GM18519 (cell line): ENCODE data around the gene SHOC2.
A peak's percentile ranks its signal among the peaks of the same experiment; 100 is the strongest.

Source experiments
- ATAC-seq: cut with Tn5 transposase; IDR thresholded peaks from one replicate; pipeline ENCODE4 v1.9.1; 2021; ENCODE audit warnings: mild to moderate bottlenecking, moderate library complexity; ENCODE audit not compliant: unreplicated experiment, low FRiP score

SHOC2 gene

DNA sequence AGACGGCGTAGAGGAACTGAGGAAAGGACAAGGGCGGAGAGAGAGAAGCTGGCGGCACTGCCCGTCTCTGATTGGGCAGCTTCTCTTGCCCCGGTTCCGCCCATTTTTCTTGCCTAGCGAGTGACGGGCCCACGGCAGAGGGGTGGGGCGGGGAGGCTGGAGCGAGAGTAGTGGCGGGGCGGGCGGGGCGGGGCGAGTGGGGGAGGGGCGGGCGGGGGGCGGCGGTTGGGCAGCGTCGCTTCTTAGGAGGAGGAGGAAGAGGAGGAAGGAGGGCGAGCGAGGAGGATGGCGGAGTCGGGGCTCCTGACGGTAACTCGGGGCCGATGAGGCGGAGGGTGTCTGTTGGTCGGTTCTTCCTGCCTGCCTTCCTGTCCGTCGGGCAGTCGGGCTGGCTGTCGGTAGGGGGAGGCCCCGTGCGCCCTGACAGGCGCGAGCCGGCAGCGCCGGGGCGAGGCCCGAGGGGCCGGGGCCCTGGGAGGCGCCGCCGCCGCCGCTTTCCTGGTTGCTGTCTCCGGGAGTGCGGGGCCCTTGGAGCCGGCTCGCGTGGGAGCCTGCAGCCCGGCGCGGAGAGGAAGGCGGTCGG is at the start of gene SHOC2:
TSS of gene SHOC2 (plus strand) at position 256 of the 583 bp plus-strand sequence. CDS start 44,755 bp downstream, outside the sequence.
- ATAC-seq, result peak; percentile 3

DNA sequence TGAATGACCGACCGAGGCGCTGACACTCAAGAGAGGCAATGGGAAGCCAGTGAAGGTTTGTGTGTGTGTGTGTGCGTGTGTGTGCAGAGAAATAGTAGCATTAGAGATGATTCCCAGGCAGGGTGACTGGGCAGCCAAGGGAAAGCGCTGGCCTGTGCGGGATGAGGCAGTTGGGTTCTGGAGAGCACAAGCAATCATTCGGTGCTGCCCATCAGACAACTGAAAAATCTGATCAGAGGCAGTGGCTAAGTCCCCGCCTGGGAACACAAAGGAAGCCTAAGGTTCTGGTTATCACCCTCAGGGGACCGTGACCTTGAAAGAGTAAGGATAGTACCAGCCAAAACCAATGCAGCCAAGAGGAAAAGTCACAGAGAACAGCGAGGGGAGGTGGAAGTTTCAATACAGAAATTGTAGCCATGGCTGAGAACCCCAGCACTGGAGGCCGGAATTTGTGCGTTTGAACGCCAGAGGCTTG is 48.5 kb upstream of the SHOC2 start:
- no peak for ATAC-seq

DNA sequence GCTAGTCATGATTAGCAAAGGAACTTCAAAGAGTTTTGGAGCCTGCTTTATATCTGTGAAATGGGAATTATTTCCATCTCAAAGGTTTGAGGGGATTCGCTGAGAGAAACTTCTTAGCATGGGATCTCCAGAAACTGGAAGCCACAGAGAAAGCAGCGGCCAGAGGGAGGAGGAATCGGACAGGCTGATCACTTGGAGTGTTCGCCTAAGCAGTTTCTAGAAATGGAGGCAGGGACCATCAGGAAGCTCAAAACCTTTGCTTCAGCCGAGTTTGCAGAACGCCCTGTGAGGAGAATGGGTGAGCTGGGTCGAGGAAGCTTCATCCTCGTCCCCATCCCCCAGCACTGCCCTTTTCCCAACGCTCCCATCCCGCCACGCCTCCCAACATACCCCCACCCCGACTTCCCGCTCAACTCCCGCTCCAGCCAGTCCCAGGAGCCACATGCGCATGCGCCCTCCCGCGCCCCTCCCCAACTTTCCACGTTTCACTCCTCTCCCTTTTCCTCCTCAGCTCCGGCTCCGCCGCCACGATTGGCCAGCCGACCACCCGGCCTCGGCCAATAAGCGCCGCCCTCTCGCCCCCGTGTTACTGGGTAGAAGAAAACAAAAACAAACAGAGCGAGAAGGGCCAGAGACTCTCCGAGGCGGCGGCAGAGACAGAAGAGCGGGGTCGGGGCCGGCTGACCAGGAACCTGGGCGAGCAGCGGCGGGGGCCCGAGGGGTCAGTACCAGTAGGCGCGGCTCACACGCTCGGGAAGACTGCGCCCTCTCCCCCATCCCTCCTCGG is 47.9 kb upstream of the SHOC2 start, which contains the start of gene PDCD4:
TSS of gene PDCD4 (plus strand) at position 631 of the 787 bp plus-strand sequence. CDS start 4,100 bp downstream, outside the sequence.
- peak; percentile 52 for ATAC-seq

DNA sequence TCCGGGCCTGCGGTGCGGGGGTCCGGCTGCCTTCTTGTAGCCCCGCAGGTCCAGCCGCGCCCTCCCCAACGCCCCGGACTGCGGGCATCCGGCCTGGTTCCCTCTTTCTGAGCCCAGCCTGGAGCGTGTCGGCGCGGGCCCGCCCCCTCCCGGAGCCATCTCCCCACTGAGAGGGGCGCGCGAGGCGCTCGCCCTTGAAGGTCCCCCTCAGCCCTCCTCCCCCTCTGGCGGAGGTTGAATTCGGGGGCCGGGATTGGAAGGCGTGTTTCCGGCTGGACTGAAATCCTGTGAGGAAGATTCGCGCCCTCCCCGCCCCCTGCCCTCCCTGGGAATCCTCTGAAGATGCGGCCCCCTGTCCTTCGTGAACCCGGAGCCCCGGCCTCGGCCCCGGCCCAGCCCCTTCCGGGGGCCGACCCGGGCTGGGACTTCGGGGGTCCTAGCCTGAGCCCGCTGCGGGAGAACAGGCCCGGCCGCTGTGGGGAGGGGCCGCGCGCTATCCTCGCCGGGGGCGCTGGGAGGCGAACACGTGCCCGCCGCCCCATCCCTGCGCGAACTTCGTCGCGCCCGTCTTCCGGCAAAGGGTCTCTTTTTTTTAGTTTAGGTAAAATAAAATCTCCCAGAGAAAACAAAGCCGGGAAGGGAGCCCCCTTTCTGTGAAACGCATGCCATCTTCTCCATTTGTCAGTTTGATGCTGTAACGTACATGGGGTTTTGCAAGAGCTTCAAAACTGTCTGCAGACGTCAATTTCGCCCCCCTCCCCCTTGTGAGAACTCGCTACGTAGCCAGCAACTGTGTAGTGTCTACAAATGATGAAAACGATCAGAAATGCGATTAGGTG is 47.0 kb upstream of the SHOC2 start:
- ATAC-seq, result no peak

DNA sequence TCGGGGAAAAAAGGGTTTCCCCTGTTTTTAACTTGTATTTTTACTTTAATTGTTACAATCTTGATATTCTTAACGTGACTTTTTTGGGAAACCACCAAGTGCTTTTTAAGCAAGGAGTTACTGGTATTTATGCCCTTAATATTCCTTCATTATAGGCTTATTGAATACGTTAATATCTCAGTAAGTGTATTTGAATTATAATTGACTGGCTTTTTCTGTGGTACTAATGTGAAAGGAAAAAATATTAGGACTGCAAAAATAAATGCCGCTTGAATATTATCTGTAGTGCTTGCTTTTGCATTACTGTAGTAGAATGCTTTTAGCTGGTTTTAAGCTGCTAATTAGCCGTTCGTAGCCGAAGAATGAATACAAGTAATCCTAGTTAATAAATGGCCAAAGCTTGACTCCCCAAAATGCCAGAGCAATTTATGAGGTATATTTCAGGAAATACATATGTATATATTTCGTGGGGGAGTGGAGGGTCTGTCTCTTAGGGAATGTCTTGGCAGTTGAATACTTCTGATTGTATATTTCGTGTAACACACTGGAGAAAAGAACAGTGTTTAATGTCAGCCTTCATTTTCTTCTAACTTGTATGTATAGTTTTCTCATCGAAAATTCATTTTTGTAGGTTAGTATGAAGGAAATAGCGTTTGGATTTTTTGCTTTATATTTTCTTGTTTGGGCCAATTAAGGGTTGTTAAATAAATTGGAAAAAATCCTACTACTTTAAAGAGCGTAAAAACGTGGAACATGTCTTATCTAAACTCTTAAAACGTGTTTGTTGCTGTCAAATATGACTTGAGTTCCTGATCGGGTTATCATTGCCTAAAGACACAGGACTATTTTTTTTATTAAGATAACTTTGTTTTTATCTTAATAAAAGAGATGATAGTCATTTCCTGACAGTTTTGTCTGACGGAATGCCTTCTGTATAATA is 46.1 kb upstream of the SHOC2 start:
- no peak for ATAC-seq

DNA sequence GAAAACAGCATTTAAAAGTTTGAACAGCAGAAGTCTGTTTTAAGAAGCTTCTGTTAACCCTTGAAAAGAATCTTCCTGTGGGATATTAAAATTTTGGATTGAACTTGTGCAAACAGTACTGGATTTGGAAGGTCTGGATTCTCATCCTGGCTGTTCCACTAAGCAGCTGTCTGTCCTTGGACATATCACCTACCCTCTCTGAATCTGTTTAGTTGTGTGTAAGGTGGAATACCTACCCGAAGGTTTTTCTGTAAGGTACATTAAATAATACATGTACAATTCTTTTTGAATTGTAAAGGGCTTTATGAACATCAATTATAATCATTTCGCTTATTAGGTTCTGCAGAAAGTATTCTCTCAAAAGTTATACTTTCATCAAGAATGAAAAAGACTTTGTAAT is 45.5 kb upstream of the SHOC2 start:
- no peak for ATAC-seq

DNA sequence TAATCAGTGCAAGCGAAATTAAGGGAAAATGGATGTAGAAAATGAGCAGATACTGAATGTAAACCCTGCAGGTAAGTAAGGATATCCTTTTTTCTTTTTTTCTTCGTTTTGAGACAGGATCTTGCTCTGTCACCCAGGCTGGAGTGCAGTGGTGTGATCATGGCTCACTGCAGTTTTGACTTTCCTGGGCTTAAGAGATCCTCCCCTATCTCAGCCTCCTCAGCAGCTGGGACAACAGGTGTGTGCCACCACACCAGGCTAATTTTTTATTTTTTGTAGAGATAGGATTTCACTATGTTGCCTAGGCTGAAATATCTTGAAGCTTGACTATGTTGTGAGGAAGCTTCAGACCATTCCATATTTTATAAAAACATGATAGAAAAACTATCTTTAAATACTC is 43.4 kb upstream of the SHOC2 start:
- no peak for ATAC-seq

DNA sequence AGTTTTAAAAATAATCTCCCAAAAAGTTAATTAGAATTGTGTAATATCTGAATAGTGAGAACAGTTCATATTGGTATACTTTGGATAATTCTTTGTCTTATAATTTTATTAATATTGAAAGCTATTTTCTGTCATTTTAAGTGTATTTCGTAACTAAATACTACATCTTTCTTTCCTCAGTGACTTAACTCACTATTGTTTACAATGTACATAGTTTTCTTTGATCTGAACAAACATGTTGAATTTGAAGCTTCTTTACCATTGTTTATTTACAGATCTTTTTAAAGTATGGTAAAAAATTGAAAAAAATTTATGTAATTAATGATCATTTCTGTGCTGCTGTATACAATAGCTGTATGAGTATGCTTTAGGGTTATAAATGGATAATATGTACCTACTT is 42.6 kb upstream of the SHOC2 start:
- no peak for ATAC-seq

DNA sequence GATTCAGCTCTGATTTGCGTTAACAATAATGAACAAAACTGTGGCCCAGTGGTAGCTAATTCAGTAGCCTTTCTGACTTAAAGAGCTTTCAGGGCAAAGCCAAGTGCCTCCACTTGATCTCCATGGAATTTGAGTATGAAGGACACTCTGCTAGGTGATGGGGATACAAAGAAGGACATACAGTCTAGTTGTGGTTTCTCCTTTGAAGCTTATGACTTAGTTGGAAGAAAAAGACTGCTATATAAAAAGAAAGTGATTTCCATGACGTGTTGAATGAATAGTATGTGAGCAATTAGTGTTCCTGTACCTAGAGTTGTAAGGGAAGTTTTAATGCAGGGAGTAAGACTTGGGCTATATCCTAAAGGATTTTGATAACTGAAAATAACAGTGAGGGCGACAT is 39.4 kb upstream of the SHOC2 start:
- no peak for ATAC-seq

DNA sequence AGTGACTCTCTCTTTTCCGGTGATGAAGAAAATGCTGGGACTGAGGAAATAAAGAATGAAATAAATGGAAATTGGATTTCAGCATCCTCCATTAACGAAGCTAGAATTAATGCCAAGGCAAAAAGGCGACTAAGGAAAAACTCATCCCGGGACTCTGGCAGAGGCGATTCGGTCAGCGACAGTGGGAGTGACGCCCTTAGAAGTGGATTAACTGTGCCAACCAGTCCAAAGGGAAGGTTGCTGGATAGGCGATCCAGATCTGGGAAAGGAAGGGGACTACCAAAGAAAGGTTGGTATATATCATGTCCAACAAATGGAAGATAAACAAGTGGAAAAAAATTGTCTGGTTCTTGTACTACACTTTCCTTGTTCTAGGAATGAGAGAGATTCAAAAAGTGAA is 38.2 kb upstream of the SHOC2 start:
- no peak for ATAC-seq

DNA sequence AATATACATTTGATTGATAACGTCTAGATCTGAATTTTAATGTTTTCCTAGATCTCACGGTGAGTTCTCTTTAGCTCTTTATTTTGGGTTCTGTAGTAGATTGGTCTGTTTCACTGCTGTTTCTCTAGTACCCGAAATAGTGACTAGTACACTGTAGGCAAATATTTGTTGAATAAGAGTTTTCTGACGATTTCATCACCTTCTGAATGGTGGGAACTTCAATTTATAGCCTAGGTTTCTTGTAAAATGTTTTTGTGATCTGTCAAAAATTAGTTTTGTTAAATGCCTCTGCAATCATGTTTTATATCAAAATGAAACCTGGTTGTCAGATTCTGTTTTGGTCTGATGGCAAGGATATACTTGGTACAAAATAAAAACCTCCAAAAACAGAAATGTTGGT is 37.5 kb upstream of the SHOC2 start:
- no peak for ATAC-seq

DNA sequence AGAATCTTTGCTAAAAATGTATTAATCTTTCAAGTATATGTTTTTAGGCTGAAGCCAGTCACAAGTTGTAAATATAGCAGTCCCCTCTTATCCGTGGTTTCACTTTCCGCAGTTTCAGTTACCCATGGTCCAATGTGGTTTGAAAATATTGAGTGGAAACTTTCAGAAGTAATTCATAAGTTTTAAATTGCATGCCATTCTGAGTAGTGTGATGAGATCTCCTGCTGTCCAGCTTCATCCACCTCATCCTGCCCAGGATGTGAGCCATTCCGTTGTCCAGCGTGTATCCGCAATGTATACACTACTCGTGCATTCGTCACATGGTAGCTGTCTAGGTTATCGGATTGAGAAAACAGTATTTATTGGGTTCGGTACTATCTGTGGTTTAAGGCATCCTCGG is 35.5 kb upstream of the SHOC2 start:
- ATAC-seq, result no peak

DNA sequence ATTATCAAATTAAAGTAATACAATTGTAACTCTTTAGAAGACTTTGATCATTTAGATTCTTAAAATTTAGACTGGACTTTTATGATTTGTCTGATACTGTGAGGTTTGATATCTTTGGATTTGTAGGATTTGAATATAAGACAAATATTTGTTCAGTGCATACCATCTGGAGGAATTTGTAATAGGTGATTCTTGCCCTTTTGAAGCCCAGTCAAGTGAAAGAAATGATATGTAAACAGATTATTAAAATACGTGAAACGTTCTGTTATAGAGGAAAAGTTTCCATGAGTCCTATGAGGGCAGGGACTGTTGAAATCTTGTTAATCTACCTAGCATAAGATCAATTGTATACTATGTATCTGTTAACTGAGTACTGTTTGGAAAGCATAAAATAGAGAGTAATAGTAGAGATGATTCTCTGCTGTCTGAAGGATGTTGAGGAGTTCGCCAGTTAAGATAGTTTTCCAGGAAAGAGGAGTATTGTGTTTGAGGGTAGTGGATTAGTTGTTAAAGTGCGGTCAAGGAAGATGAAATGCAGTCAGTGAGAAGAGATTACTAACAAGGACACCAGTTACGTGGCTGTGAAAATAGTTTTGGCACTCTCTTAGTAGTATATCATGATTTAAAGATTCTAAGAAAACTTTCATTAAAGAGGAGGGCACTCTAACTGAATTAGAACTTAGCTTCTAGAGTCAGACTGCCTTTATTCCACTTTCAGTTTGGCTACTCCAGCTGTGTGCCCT is 33.3 kb upstream of the SHOC2 start:
- no peak for ATAC-seq

DNA sequence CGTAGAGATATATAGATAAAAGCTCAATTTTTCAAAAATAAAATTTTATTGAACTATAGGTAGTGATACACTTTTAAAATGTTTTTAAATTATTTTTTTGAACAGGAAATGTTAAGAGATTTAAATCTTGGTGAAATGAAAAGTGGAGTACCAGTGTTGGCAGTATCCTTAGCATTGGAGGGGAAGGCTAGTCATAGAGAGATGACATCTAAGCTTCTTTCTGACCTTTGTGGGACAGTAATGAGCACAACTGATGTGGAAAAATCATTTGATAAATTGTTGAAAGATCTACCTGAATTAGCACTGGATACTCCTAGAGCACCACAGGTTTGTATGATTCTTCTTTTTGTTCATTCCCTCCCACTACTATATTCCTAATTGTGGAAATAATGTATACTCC is 31.8 kb upstream of the SHOC2 start:
- no peak for ATAC-seq

DNA sequence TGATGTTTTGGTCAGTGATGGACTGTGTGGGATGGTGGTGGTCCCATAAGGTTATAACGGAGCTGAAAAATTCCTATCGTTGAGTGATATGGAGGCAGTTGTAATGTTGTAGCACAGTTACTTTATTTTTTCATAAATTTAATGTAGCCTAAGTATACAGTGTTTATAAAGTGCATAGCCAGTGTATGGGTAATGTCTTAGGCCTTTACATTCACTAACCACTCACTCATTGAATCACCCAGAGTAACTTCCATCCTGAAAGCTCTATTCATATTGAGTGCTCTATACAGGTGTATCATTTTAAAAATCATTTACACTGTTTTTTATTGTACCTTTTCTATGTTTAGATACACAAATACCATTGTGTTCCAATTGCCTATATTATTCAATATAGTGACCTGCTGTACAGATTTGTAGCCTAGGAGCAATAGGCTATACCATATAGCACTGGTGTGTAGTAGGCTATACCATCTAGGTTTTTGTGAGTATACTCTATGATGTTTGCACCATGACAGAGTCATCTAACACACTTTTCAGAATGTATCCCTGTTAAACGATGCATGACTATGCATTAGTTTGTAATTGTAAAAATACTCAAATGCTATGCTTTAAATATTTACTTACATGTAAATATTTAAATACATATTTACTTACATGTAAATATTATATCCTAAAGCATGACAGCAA is 26.7 kb upstream of the SHOC2 start:
- no peak for ATAC-seq

DNA sequence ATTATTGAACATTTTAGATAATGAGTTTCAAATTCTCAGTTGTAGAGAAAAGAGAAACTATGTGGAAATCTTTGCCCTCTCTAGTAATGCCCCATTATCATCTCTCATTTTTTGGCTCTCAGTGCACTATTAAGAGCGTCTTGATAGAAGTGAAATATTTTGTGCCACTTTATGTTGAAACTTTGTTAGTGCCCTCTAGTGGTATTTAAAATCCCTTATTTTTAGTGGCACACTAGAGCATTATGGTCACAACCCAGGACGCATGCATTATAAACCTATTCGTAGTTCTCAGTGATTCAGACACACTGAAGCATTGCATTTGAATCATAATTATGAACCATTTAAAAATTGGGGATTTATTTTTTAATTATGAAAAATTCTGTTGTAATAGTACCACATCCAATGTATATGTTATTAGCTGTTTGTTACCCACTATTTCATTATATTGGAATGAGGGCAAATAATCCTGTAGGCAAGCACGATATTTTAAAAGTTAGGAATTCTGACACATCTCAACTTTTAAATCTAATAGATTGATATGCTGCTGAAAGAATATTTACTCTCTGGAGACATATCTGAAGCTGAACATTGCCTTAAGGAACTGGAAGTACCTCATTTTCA is 25.7 kb upstream of the SHOC2 start:
- ATAC-seq, result peak; percentile 78

DNA sequence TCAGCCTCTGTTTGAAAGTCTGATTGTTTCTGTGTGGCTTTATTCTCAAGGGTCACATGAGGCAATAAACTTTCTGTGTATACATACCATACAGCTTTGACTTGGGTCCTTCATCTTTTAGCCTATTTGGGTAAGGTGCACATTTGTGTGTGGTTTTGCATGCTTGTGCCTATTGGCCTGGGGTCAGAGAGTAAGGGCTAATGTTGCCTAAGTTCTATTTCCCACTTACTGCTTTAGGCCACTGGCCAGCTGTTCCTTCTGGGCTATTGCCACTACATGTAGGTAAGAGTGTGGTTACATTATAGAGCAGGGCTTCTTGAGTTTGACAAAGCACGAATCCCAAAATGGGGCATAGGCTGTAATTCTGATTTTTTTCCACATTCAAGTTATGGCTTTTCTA is 22.2 kb upstream of the SHOC2 start:
- no peak for ATAC-seq

DNA sequence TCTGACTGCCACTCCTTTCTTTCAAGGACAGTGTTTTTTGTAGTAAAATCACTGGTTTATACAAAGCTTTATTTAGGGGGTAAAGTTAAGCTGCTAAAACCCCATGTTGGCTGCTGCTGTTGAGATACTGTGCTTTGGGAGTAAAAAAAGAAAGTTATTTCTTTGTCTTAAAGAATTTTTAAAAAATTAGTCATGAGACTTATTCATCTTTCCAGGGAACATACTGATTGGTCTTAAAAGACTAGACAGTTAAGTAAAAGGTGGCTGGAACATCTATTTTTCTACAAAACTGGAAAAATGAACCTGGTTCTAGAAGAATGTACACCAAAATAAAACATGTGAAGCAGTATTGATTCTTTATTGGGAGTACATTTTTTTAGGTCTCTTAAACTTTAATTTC is 21.0 kb upstream of the SHOC2 start:
- ATAC-seq, result no peak
